Measurements from ENCODE around the gene MALL. TPM values are rescaled to one million over a fixed set of nuclear protein-coding genes. Genes with fewer than 3 reads are reported as not detected.

Gene MALL
- total and polyA plus RNA-seq, 12 donors = 6.8 to 43.6 (median 11.4) TPM

DNA sequence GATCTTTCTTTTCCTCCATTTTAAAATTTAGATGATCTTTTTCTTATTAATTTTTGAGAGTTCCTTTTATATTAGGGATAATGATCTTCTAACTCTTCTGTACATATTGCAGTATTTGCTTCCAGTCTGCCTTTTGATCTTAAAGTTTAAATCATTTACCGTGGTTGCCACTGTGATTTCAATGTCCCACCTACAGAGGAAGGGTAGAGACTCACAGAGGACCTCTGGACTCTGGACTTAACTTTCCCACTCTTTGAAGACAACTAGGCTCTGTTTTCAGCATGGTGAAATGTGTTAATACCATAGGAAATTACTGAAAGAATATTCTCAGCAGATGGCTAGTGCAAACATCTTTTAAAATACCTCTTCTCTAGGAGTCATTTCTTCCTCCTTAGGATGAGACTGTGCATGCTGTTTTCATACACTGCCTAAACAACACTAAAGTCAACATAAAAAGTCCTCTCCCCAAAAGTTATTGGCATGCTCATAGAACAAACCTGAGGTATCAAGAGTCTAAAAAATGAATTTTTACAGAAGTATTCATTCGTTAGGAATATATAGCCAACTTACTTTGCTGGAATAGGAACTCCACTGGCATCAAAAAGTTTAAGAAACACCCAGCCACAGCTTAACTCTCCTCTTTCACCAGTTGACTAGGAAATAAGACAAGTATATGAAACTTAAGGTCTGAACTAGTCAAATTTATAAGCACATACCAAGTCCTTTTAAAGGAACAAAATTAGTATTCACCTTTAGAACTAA lies 30.7 kb upstream of the MALL start:
- Histone ChIP-seq H3K36me3 (peaks cover 0 to 24% (median 0%) of the 10 kb centered on the region in 9 donors), H3K4me1 (peaks cover 0 to 13% (median 0%) of the 10 kb centered on the region in 9 donors), H3K9me3 (no peaks in the 10 kb centered on the region), H3K27ac (no peak overlapping the region), H3K4me3 (no peak overlapping the region), H3K27me3 (no peaks in the 10 kb centered on the region)
- no peak for DNase-seq
- WGBS, 2 donors = 92 to 100% methylated on average over 2 of the region's 2 CpGs
- intact Hi-C loops (cut with DNase I) = no loop called here
- ATAC-seq = no peak
- TF ChIP-seq CTCF (IDR thresholded peaks at IDR 0.05) = no peak

- no peaks in the 10 kb centered on the region for H3K9me3 ChIP-seq
- peaks cover 0 to under 1% (median 0%) of the 10 kb centered on the region in 9 donors for H3K4me1 ChIP-seq
- H3K4me3 ChIP-seq = no peak overlapping the region
- no peaks in the 10 kb centered on the region for H3K27me3 ChIP-seq
- H3K36me3 ChIP-seq = peaks cover 0 to 24% (median 0%) of the 10 kb centered on the region in 9 donors
- H3K27ac ChIP-seq = no peak overlapping the region
- ATAC-seq (no peak), DNase-seq (no peak)
- no peak for TF ChIP-seq CTCF (IDR thresholded peaks at IDR 0.05)
- intact Hi-C loops (cut with DNase I) = no loop called here
These were observed 28.4 kb upstream of the MALL start for GRCh38 chr2:110143982-110144381.

- peak in 2 of 8 donors; percentile 49 to 70 for ATAC-seq
- H3K27ac ChIP-seq = peak overlapping the region in 2 of 10 donors; percentile 0 to 9
- no peaks in the 10 kb centered on the region for H3K9me3 ChIP-seq
- no peak overlapping the region for H3K4me3 ChIP-seq
- no peak for DNase-seq
- WGBS, 2 donors = 82% methylated on average over 1 of the region's 1 CpG
- peaks cover 0 to 24% (median 0%) of the 10 kb centered on the region in 9 donors for H3K36me3 ChIP-seq
- no peak for TF ChIP-seq CTCF (IDR thresholded peaks at IDR 0.05)
- intact Hi-C loops (cut with DNase I) = no loop called here
- no peaks in the 10 kb centered on the region for H3K4me1 ChIP-seq
- no peaks in the 10 kb centered on the region for H3K27me3 ChIP-seq
These were observed 24.8 kb upstream of the MALL start for GRCh38 chr2:110140401-110140800.

DNA sequence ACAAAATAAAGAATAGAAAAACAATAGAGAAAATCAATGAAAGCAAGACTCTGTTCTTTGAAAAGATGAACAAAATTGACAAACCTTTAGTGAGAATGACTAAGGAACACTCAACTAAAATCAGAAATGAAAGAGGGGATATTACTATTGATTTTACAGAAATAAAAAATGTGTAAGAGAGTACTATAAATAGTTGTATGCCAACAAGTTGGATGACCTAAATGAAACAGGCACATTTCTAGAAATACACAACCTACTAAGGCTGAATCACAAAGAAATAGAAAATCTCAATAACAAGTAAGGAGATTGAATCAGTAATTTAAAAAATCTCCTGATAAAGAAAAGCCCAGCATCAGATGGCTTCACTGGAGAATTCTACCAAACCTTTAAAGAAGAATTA lies 18.4 kb upstream of the MALL start:
- ATAC-seq (no peak), DNase-seq (no peak)
- H3K4me3 ChIP-seq = no peak overlapping the region
- H3K4me1 ChIP-seq = no peaks in the 10 kb centered on the region
- H3K27ac ChIP-seq = no peak overlapping the region
- H3K9me3 ChIP-seq = peaks cover 0 to 27% (median 8%) of the 10 kb centered on the region in 11 donors
- H3K36me3 ChIP-seq = peaks cover 0 to 19% (median 0%) of the 10 kb centered on the region in 9 donors
- H3K27me3 ChIP-seq = no peaks in the 10 kb centered on the region
- TF ChIP-seq CTCF (IDR thresholded peaks at IDR 0.05) = no peak
- intact Hi-C loops (cut with DNase I) = no loop called here
